OCI-LY3 (cell line): ENCODE measurements around the gene HIKESHI.

Source experiments
- H2AFZ ChIP-seq: fragments of 200-600, 300-600 bp; shearing (Covaris generic); 2 replicates; pipeline ENCODE4 v1.6.0; 2014; ENCODE audit warnings: antibody characterized with exemption, low read depth, low read length
- H3K27ac ChIP-seq: fragments of 200-600, 300-600 bp; sonication (generic); 2 replicates; pipeline ENCODE4 v1.5.1; 2014; ENCODE audit warnings: mild to moderate bottlenecking, low read length, moderate library complexity, mixed read lengths
- H3K27me3 ChIP-seq: fragments of 200-600, 300-600 bp; sonication (generic); 2 replicates; pipeline ENCODE4 v1.6.1; 2014; ENCODE audit warnings: low read depth, low read length, mixed read lengths
- H3K36me3 ChIP-seq: fragments of 200-600, 300-600 bp; sonication (generic); replicated peaks from 2 replicates; pipeline ENCODE3; 2014; ENCODE audit warnings: low read depth, low read length, mixed read lengths
- H3K4me1 ChIP-seq: fragments of 300-600, 200-600 bp; sonication (generic); 2 replicates; pipeline ENCODE4 v1.6.1; 2014; ENCODE audit warnings: low read length, mixed read lengths
- H3K4me2 ChIP-seq: fragments of 200-600, 300-600 bp; sonication (generic); 2 replicates; pipeline ENCODE4 v1.6.1; 2014; ENCODE audit warnings: low read length, mixed read lengths
- H3K4me3 ChIP-seq: fragments of 300-600, 200-600 bp; sonication (generic); 2 replicates; pipeline ENCODE4 v1.5.1; 2014; ENCODE audit warnings: antibody characterized with exemption, mild to moderate bottlenecking, low read length, moderate library complexity
- H3K79me2 ChIP-seq: fragments of 300-600, 200-600 bp; shearing (Covaris generic); 2 replicates; pipeline ENCODE4 v1.6.1; 2014; ENCODE audit warnings: mild to moderate bottlenecking, low read length, mixed read lengths
- H3K9ac ChIP-seq: fragments of 300-600, 200-600 bp; shearing (Covaris generic); 2 replicates; pipeline ENCODE4 v1.6.0; 2014; ENCODE audit warnings: mild to moderate bottlenecking, low read length, moderate library complexity
- H3K9me3 ChIP-seq: fragments of 200-600, 300-600 bp; shearing (Covaris generic); 2 replicates; pipeline ENCODE4 v1.6.1; 2014; ENCODE audit warnings: low read length, mixed read lengths; ENCODE audit not compliant: insufficient read depth
- H4K20me1 ChIP-seq: fragments of 200-600, 300-600 bp; sonication (generic); 2 replicates; pipeline ENCODE4 v1.6.1; 2016; ENCODE audit warnings: low read length, mixed read lengths; ENCODE audit not compliant: insufficient read depth
- EZH2phosphoT487 ChIP-seq: fragments of 200-600 bp; shearing (Covaris generic); IDR thresholded peaks from 2 replicates; pipeline ENCODE4 v1.6.1; 2018; ENCODE audit warnings: antibody characterized with exemption, mixed run types, low read depth
- TF ChIP-seq, protein P1 (sequence below): fragments of 200-600, 300-600 bp; sonication (generic); IDR thresholded peaks from 2 replicates; pipeline ENCODE4 v1.5.1; 2014; ENCODE audit warnings: antibody characterized with exemption, low read length, low read depth

HIKESHI gene

DNA sequence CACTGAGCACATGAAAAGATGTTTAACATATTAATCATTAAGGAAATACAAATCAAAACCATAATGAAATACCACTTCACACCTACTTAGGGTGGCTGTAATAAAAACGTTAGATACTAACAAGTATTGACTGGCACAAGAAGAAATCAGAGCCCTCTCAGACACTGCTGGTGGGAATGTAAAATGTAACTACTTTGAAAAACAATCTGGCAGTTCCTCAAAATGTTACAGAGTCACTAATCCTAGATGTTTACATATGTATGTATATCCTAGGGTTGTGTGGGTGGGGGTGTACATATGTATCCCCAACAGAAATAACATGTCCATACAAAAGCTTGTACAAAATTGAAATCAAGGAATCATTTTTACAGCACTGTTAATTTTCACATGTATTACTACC lies 42.3 kb upstream of the HIKESHI start:
- H3K36me3 ChIP-seq, result peaks cover 61% of the 10 kb centered on the region

DNA sequence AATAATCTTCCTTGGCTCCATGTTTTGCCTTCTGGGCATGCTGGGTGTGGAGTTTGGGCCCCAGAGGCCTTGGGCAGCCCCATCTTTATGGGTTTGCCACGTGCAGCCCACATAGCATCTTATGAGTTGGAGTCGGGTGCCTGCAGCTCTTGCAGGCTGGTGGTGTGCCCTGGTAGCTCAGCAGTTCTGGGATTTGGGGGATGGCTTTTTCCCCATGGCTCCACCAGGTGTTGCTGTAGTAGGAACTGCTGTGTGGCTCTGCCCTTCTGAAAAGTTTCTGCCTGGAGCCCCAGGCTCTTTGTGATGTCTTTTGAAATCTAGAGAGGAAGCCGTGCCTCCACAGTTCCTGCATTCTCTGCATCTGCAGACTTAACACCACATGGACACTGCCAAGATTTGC lies 40.7 kb upstream of the HIKESHI start:
- H3K9ac ChIP-seq, result no peak overlapping the region
- TF ChIP-seq, protein P1, sequence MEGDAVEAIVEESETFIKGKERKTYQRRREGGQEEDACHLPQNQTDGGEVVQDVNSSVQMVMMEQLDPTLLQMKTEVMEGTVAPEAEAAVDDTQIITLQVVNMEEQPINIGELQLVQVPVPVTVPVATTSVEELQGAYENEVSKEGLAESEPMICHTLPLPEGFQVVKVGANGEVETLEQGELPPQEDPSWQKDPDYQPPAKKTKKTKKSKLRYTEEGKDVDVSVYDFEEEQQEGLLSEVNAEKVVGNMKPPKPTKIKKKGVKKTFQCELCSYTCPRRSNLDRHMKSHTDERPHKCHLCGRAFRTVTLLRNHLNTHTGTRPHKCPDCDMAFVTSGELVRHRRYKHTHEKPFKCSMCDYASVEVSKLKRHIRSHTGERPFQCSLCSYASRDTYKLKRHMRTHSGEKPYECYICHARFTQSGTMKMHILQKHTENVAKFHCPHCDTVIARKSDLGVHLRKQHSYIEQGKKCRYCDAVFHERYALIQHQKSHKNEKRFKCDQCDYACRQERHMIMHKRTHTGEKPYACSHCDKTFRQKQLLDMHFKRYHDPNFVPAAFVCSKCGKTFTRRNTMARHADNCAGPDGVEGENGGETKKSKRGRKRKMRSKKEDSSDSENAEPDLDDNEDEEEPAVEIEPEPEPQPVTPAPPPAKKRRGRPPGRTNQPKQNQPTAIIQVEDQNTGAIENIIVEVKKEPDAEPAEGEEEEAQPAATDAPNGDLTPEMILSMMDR, result no peak
- no peak for TF ChIP-seq EZH2phosphoT487
- no peaks in the 10 kb centered on the region for H3K9me3 ChIP-seq
- peaks cover 4% of the 10 kb centered on the region; the same call in 1 of the 2 replicates for H4K20me1 ChIP-seq
- H3K27ac ChIP-seq, result no peak overlapping the region
- no peaks in the 10 kb centered on the region for H3K27me3 ChIP-seq
- H3K79me2 ChIP-seq, result peaks cover 13% of the 10 kb centered on the region
- no peak overlapping the region for H3K4me2 ChIP-seq
- H3K4me1 ChIP-seq, result peaks cover 5% of the 10 kb centered on the region
- peaks cover 64% of the 10 kb centered on the region for H3K36me3 ChIP-seq
- no peak overlapping the region for H2AFZ ChIP-seq
- no peak overlapping the region for H3K4me3 ChIP-seq

More for the DNA sequence above, 42.3 kb upstream of the HIKESHI start:
- Histone ChIP-seq H3K27ac (no peak overlapping the region), H3K9ac (no peak overlapping the region), H3K79me2 (peaks cover 29% of the 10 kb centered on the region), H3K9me3 (no peaks in the 10 kb centered on the region), H4K20me1 (peaks cover 16% of the 10 kb centered on the region), H3K4me3 (no peak overlapping the region), H3K27me3 (no peaks in the 10 kb centered on the region), H3K4me2 (no peak overlapping the region), H2AFZ (no peak overlapping the region), H3K4me1 (peaks cover 18% of the 10 kb centered on the region)
- TF ChIP-seq, protein P1, result no peak
- no peak for TF ChIP-seq EZH2phosphoT487

GRCh38 chr11:86262387-86262786 lies 39.7 kb upstream of the HIKESHI start:
- Histone ChIP-seq H3K4me2 (no peak overlapping the region), H3K36me3 (peaks cover 62% of the 10 kb centered on the region), H3K4me3 (no peak overlapping the region), H3K9me3 (no peaks in the 10 kb centered on the region), H4K20me1 (no peaks in the 10 kb centered on the region), H2AFZ (no peak overlapping the region), H3K9ac (no peak overlapping the region), H3K27me3 (no peaks in the 10 kb centered on the region), H3K27ac (no peak overlapping the region), H3K79me2 (peaks cover 4% of the 10 kb centered on the region; the same call in 1 of the 2 replicates), H3K4me1 (no peaks in the 10 kb centered on the region)
- TF ChIP-seq EZH2phosphoT487, result no peak
- TF ChIP-seq, protein P1, result no peak

DNA sequence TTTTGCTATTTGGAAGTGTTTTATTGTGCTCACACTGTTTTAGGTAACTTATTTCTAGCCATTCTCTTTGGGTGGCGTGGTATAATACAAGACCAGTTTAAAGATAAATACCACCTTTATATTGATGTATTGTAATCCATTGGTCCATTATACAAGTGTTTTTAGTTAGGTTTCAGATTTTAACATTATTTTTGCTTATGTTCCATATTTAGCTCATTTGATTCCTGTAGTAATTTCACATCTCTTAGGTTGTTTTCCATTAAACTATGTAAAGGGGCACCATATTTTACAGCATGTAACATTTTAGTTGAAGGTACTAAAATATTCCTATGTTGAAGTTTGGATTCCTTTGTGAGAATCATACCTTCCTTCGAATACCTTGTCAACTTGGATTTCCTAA lies 37.4 kb upstream of the HIKESHI start:
- Histone ChIP-seq H3K79me2 (peaks cover 7% of the 10 kb centered on the region), H3K27me3 (no peaks in the 10 kb centered on the region), H2AFZ (no peak overlapping the region), H3K4me3 (no peak overlapping the region), H3K9me3 (no peaks in the 10 kb centered on the region), H3K36me3 (peaks cover 68% of the 10 kb centered on the region), H3K9ac (no peak overlapping the region), H3K27ac (no peak overlapping the region), H4K20me1 (peaks cover 8% of the 10 kb centered on the region), H3K4me1 (no peaks in the 10 kb centered on the region), H3K4me2 (no peak overlapping the region)
- no peak for TF ChIP-seq EZH2phosphoT487
- TF ChIP-seq, protein P1, result no peak
